AG08395 (cell line): ENCODE data around the gene NPIPA7.
"Not testable (repeated sequence)": the region's sequence is repeated elsewhere in the genome, so short reads cannot be mapped to it uniquely, and the experiment has no call there.

Source experiments
- DNase-seq: peaks from one replicate; pipeline ENCODE4 v3.0.0; 2012; ENCODE audit warnings: mixed read lengths, low spot score

Gene NPIPA7

DNA sequence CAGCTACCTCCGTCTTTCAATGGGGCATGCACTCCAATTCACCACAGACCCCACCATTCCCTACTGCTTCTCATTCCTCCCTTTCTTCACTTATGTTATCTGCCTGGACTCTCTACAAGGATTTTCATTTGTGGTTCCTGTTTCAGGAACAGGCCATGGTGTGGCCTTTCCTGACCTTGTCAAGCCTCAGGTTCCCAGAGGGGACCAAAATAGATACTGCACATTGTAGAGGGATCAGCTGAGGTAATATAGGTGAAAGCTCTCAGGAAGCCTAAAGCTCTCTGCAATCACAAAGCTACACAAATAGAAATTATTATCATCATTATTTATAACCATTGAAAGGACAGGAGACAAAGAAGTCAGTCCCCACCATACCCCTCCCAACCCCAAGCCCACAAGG, 41.6 kb downstream of the NPIPA7 start:
- not testable (repeated sequence) for DNase-seq

DNA sequence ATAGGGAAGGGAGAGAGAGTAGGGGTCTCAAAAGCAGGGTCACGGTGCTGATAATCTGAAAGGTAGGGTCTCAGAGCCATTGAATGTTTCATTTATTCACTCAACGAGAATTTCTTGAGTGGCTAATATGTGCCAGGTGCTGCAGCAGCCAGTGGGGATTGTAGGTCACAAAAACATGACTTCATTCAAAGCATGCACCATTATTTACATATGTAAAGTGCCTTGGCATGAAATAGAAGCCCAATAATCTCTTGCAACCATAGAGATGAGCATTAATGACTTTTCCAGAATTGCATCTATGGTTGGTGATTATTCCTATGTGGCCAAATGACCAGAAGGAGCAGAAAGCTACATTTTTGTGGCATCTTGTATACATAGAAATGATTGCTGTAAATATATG, 46.2 kb downstream of the NPIPA7 start:
- not testable (repeated sequence) for DNase-seq

DNA sequence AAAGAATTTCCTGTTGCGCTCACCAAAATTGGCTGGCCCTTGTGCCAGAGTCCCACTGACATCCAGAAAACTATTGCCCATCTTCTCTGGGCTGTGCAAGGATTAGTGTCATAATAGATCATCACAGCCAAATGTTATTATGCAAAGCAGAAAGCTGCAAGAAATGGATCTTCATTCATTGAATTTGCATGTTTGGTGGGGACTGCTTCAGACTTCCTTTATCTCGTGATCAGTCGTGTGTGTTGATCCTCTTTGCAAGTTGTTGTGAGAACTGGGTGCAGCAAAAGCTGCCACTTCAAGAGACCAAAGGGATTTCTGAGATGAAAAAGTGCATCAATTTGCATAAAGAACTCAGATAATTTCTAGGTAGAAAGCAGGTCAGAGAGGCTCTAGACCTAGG, 52.2 kb downstream of the NPIPA7 start:
- DNase-seq, result not testable (repeated sequence)

DNA sequence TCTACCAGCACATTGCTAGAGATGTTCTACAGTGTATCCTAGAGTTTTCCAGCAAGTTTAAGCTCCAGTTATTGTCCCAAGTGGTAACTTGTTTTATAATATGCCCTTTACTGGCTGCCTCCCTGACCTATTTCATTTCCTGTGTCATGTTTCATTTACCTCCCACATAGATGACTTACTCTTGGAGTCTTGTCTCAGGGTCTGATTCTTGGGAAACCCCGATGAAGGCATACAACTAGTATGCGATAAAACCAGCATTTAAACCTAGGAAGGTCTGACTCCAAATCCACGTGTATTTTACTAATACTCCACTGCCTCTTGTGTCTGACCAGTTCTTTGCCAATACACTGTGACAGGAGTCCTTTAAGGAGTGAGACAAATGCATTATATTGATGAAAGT, 55.8 kb downstream of the NPIPA7 start:
- not testable (repeated sequence) for DNase-seq

DNA sequence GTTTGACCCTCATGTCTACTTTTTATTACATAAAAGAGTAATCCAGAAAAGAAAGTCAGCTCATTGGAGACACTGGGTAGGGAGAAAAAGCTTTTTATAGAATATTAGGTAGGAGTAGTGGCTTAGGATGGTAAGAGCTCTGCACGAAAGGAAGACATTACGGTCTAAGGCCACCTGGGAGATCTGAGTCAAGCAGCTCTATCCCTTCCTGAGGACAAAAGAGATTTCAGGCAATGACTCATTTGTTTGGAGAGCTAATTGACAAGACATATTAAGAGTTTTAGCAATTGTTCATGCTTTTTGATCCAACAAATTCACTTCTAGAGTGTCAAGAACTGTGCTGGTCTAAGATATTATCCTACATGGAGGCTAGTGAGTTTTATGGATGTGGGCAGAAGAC, 62.5 kb downstream of the NPIPA7 start:
- not testable (repeated sequence) for DNase-seq
